GM19193 (cell line): ENCODE measurements around the gene GDPD3.

Experiments
- POLR2A ChIP-seq: IDR thresholded peaks from 4 replicates; pipeline ENCODE4 v1.6.1; 2011; ENCODE audit not compliant: insufficient read depth, insufficient read length; ENCODE audit errors: extremely low read depth

The GDPD3 gene

DNA sequence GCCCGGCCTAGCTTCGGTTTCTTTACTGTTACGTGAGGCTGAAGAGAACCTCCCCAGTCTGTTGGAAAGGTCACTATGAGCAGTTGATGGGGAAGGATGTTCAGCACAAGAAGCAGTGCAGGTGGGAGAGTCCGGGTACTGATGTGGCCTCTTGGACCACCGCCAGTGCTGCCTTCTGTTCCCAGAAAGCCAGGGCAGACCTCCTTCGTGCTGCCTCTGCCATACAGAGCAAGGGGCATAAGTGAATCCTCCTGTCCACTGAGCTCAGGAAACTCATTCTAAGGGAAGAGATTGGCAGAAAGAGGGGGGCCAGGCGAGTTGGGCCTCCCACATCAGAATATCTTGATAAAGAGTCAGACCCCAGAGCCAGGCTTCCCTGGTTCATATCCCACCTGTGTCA is 33.9 kb downstream of the GDPD3 start:
- TF ChIP-seq POLR2A = no peak

DNA sequence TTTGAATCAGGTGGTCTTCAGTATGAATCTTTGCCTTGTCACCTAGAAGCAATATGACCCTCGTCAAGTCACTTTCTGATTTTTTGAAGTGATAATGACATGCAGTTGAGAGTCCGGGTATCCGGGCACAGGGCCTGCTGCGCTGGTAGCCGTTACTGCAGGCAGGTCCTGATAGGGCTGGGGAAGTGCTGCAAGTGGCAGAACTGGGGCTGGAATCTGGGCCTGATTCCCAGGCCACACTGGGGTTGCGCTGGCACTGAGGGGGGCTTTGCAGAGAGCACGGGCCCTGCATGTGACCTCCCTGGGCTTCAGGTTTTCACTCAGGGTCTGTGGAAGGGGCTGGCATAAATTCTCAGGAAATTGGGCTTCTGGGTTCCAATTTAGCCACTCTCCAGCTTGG is 34.6 kb downstream of the GDPD3 start:
- no peak for TF ChIP-seq POLR2A

GRCh38 chr16:30077656-30078055 is 35.7 kb downstream of the GDPD3 start:
- no peak for TF ChIP-seq POLR2A

- no peak for TF ChIP-seq POLR2A
These were observed 37.0 kb downstream of the GDPD3 start for GRCh38 chr16:30076276-30076791.

DNA sequence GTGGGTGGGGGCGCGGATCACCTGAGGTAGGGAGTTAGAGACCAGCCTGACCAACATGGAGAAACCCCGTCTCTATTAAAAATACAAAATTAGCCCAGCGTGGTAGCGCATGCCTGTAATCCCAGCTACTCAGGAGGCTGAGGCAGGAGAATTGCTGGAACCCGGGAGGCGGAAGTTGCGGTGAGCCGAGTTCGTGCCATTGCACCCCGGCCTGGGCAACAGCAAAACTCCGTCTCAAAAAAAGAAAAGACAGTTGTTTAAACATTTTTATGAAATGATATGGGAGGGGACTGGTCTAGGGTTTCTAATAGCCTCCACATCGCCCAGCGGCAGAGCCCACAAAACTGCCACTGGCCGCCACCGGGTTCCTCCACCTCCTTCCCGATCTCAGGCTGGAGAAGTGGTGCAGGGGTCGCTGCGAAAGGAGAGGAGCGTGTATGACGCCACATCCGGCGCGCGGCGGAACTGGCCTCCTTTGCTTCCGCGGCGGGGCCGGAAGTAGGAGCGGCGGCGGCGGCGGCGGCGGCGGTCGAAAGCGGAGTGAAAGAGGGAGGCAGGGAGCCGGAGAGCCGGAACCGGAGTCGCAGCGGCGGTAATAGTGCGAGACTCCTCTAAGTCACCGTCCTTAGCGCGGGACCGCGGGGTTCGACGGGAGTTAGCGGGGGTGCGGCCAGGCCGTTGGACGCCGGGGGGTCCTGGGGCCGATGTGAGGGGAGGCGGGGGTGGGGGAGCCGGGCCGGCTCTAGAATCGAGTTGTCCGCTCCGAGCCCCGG is 37.6 kb downstream of the GDPD3 start, which contains the start of gene PPP4C:
Gene PPP4C, plus strand, starts transcription at position 492 of the 773 bp plus-strand sequence. CDS start 384 bp downstream, outside the sequence.
- TF ChIP-seq POLR2A = peak; percentile 91

GRCh38 chr16:30070490-30070889 is 42.8 kb downstream of the GDPD3 start:
- TF ChIP-seq POLR2A = no peak

- no peak for TF ChIP-seq POLR2A
These were observed 43.5 kb downstream of the GDPD3 start for GRCh38 chr16:30069611-30070462.

- TF ChIP-seq POLR2A = no peak
These were observed 44.4 kb downstream of the GDPD3 start for GRCh38 chr16:30068750-30069610.

- no peak for TF ChIP-seq POLR2A
These were observed 45.0 kb downstream of the GDPD3 start for GRCh38 chr16:30068333-30068732.

GRCh38 chr16:30067584-30067916 is 45.8 kb downstream of the GDPD3 start:
- no peak for TF ChIP-seq POLR2A

DNA sequence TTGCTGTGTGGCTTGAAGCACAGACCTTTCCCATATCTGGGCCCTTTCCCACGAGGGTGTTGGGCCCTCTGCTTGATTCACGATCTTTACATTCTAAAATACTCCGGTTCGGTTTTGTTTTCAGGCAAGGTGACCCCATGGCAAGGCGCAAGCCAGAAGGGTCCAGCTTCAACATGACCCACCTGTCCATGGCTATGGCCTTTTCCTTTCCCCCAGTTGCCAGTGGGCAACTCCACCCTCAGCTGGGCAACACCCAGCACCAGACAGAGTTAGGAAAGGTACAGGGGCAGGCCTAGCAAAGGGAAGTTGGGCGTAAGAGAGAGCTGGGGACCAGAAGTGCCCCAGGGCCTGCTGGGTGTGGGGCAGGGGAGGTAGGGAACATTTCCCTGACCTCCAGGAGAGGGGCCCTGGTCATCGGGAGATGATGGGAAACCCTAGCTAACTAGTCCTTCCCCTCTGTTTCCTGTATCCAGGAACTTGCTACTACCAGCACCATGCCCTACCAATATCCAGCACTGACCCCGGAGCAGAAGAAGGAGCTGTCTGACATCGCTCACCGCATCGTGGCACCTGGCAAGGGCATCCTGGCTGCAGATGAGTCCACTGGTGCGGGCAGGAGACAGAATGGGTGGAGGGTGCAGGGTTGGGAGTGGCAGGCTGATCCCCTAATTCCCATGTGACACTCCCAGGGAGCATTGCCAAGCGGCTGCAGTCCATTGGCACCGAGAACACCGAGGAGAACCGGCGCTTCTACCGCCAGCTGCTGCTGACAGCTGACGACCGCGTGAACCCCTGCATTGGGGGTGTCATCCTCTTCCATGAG is 46.4 kb downstream of the GDPD3 start:
- no peak for TF ChIP-seq POLR2A

GRCh38 chr16:30065943-30066760 is 47.2 kb downstream of the GDPD3 start:
- no peak for TF ChIP-seq POLR2A
